EL (cell line): ENCODE data around the gene FLYWCH2.
"Not testable (repeated sequence)": the region's sequence is repeated elsewhere in the genome, so short reads cannot be mapped to it uniquely, and the experiment has no call there.

Source experiments
- DNase-seq: peaks from one replicate; pipeline ENCODE4 v3.0.0-alpha.2; 2016

Gene FLYWCH2

DNA sequence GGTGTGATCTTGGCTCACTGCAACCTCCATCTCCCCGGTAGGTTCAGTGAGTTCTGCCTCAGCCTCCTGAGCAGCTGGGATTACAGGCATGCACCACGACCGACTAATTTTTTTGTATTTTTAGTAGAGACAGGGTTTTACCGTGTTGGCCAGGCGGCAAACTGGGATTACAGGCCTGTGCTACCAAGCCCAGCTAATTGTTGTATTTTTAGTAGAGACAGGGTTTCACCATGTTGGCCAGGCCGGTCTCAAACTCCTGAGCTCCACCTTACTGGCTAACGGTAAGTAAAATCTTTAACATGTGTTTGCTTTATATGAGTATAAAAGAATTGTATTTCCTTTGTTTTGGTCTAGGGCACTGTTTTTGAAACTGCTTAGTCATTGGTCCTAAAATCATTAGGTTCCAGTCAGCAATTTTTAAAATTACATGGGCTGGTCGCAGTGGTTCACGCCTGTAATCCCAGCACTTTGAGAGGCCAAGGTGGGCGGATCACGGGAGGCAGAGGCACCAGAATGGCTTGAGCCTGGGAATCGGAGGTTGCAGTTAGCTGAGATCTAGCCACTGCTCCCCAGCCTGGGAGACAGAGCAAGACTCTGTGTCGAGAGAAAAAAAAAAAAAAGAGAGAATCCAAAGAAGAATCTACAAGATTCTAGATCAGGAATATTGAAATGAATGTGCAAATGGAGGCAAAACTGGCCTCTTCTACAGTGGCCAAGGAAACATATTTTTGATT, 32.3 kb downstream of the FLYWCH2 start:
- no peak for DNase-seq

DNA sequence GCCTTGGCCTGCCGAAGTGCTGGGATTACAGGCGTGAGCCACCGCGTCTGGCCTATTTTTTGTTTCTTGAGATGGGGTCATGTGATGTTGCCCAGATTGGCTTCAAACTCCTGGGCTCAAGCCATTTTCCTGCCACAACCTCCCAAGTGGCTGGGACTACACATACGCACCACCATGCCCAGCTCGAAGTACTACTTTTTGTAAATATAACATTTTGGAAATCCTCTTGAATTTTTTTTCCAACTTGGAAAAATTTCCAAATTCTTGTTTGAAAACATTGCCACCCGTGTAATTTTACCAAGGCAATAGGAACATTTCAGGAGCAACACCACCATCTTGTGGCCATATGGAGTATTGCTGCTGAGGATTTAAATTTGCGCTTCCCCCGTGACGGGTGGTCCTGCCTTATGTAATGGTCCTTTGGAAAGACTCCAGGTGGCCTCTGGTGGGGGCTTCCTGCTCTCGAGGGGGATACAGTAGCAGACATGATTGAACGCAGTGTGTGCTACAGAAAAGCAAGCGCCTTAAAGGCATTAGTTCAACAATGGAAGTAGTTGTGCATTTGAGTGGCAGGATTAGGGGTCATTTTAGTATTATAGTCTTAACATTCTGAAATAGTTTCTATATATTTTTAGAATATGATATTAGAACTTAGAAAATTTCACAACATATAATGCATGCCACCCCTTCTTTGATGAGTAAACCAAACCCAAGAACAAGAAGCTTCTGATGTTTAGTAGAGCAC, 36.7 kb downstream of the FLYWCH2 start:
- peak; percentile 63 for DNase-seq

DNA sequence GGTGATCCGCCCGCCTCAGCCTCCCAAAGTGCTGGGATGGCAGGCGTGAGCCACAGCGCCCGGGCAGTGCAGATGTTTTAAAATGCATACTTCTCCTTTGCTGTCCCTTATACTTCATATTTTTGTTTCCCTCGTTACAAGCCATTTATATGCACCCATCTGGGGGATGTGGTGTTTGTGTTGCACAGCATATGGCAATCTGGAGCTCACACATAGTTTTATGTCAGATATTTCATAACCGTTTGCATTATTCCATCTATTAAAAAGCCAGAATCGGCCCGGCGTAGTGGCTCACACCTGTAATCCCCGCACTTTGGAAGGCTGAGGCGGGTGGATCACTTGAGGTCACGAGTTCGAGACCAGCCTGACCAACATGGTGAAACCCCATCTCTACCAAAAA, 40.5 kb downstream of the FLYWCH2 start:
- no peak for DNase-seq

DNA sequence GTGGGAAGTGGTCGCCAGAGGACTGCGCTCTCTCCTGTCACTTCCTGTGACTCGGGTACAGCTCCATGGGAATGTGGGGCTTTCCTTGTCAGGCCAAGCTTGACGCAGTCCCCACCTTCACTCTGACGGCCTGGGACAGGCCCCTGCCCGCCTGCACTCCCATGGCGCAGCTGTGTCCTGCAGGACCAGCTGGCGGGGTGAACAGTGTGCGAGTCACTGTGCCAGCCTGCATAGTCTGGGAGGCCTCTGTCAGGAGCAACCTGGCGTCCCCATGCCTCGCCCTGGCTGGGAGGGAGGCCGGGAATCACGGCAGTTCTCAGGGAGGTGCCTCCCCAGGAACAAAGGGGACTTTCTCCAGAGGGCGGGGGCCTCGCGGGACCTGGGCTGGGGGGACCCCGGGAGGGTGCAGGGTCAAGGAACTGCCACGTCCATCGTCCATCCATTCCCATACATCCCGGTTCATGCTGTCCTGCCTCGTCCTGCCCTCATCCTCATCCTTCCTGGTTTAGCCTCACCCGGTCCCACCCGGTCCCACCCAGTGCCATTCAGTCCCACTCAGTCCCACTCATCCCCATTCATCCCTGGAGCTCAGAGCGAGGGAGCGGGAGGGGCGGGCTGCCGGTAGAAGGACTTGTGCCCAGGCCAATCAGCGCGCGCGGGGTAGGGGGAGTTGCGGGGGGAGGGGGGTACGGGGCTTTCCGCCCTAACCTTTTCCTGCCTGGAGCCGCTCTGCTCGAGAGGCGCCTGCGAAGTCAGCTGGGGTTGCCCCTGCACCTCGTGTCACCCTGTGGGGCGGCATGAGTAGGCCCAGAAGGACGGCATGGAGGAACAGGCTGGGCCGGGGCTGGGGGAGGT, 42.1 kb downstream of the FLYWCH2 start:
- DNase-seq = no peak

DNA sequence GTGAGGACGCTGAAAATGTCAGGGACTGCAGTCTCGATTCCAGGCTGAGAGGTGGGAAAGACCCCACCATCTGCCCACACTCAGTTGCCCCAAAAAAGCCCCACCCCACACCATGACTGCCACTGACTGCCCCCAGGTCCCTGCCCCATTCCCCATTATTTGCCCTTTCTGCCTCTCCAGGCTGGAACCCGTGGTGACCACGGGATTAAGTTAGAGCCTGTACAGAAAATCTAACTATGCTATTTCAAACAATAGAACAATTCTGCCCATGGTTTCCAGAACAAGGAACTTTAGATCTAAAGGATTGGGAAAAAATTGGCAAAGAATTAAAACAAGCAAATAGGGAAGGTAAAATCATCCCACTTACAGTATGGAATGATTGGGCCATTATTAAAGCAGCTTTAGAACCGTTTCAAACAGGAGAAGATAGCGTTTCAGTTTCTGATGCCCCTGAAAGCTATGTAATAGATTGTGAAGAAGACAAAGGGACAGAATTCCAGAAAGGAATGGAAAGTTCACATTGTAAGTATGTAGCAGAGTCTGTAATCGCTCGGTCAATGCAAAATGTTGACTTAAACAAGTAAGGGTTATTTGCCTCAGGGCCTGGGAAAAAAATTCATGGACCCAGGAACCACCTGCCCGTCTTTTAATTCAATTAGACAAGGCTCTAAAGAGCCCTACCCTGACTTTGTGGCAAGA, 43.1 kb downstream of the FLYWCH2 start:
- no peak for DNase-seq

DNA sequence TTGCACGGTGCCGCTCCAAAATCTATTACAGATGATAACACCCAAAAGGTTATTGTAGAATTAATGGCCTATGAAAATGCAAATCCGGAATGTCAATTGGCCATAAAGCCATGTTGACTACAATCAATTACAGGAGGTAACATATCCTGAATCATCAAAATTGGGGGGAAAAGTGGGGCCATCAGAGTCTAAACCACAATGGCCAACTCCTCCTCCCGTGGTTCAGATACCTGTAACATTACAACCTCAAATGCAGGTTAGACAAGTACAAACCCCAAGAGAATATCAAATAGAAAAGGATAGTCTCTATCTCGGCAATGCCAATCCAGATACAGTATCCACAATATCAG, 43.6 kb downstream of the FLYWCH2 start:
- no peak for DNase-seq

DNA sequence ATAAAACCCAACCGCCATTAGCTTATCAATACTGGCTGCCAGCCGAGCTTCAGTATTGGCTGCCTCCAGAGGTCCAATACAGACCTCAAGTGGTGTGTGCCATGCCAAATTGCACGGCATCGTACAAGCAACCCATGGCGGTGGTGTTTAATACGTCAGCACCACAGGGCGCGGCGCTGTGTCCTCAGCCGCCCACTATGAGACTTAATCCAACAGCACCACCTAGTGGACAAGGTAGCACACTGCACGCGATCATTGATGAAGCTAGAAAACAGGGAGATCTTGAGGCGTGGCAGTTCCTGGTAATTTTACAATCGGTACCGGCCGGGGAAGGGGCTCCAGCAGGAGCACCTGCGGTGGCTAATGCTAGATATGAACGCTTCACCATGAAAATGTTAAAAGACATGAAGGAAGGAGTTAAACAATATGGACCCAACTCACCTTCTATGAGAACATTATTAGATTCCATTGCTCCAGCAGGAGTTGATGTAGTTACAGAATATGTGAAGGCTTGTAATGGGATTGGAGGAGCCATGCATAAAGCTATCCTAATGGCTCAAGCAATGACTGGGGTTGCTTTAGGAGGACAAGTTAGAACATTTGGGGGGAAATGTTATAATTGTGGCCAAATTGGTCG, 44.1 kb downstream of the FLYWCH2 start:
- DNase-seq = peak; percentile 85

DNA sequence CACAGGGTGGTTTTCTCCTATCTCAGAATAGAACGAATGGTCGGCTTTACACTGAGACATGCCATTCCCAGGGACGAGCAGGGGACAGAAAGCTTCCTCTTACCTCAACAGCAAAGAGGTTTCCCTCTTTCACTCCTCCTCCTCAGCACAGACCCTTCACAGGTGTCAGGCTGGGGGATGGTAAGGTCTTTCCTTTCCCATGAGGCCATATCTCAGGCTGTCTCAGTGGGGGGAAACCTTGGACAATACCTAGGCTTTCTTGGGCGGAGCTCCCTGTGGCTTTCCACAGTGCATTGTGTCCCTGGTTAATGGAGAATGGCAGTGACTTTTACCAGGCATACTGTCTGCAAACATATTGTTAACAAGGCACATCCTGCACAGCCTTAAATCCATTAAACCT, 45.1 kb downstream of the FLYWCH2 start:
- DNase-seq = not testable (repeated sequence)

DNA sequence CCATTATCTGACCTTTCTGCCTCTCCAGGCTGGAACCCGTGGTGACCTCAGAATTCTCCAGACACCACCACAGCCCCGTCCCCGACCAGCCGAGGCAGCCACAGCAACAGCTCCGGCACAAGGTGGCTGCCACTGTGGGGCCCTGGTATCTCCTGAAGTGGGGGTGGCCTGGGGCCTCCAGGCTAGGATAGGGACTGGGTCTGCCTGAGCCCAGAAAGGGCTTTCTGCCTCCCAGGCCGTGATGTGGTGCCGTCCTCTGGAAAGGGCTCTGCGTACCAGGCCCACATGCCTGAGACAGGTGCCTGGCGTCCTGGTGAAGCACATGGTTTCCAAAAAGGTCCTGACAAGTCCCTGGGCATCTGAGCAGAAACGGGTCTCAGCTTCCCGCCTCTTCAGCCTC, 45.8 kb downstream of the FLYWCH2 start:
- no peak for DNase-seq

DNA sequence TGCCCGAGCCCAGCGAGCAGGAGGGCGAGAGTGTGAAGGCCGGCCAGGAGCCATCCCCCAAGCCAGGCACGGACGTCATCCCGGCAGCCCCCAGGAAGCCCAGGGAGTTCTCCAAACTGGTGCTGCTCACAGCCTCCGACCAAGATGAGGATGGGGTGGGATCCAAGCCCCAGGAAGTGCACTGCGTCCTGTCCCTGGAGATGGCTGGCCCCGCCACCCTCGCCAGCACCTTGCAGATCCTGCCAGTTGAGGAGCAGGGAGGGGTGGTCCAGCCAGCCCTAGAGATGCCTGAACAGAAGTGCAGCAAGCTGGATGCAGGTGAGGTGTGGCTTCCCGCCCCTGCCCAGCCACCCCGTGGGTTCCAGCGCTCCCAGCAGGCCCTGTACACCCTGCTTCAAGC, 46.7 kb downstream of the FLYWCH2 start:
- DNase-seq = no peak

DNA sequence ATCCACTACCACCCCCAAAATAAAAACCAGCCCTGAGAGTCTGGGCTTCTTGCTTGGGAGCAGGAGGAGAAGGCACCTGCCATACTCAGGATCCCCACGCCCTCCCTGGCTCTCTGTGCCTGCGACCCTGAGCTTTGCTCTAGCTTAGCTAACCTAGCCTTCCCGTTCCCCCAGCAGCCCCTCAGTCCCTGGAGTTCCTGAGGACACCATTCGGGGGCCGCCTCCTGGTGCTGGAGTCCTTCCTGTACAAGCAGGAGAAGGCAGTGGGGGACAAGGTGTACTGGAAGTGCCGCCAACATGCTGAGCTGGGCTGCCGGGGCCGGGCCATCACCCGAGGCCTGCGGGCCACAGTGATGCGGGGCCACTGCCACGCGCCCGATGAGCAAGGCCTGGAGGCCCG, 47.2 kb downstream of the FLYWCH2 start:
- DNase-seq = no peak

DNA sequence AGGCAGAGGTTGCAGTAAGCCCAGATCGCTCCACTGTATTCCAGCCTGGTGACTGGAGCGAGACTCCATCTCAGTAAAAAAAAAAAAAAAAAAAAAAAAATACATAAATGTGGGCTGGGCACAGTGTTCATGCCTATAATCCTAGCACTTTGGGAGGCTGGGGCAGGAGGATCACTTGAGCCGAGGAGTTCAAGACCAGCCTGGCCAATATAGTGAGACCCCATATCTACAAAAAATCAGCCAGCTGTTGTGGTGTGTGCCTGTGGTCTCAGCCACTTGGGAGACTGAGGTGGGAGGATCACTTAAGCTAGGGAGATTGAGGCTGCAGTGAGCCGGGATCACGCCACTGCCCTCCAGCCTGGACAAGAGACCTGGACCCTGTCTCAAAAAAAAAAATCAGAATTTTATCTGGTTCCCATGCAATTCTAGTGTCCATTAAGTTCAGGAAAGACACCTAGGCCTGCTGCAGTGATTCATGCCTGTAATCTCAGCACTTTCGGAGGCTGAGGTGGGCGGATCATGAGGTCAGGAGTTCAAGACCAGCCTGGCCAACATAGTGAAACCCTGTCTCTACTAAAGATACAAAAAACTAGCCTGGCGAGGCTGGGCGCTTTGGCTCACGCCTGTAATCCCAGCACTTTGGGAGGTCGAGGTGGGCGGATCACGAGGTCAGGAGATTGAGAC, 48.4 kb downstream of the FLYWCH2 start:
- not testable (repeated sequence) for DNase-seq

DNA sequence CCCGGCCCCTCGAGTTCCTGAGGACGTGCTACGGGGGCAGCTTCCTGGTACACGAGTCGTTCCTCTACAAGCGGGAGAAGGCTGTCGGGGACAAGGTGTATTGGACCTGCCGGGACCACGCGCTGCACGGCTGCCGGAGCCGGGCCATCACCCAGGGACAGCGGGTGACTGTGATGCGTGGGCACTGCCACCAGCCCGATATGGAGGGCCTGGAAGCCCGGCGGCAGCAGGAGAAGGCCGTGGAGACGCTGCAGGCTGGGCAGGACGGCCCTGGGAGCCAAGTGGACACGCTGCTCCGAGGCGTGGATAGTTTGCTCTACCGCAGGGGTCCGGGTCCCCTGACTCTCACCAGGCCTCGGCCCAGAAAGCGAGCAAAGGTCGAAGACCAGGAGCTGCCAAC, 50.1 kb downstream of the FLYWCH2 start:
- DNase-seq = no peak

DNA sequence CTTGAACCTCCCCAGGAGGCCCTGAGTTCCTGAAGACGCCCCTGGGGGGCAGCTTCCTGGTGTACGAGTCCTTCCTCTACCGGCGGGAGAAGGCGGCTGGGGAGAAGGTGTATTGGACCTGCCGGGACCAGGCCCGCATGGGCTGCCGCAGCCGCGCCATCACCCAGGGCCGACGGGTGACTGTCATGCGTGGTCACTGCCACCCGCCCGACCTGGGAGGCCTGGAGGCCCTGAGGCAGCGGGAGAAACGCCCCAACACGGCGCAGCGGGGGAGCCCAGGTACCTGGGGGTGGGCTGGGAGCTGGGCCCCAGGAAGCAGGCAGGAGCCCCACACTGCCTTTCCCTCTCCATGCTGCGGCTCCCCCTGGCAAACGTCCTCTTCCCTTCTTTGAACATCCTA, 50.7 kb downstream of the FLYWCH2 start:
- no peak for DNase-seq

DNA sequence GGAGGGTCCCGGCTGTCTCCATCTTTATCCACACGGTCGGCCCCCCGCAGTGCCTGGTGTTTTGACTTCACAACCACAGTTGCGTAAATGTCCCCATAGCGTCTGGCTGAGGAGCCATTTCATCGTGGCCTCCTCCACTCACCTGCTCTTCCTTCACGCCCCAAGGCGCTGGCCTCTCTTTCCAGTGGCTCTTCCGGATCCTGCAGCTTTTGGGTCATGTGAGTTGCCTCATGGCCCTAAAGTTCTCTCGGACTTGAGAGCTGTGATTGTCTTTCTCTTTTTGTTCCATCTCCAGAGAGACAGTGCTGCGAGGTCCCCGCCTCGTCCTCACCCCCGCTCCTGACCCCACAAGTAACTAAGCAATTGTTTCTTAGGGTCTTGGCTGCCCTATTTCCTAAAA, 51.4 kb downstream of the FLYWCH2 start:
- DNase-seq = no peak

DNA sequence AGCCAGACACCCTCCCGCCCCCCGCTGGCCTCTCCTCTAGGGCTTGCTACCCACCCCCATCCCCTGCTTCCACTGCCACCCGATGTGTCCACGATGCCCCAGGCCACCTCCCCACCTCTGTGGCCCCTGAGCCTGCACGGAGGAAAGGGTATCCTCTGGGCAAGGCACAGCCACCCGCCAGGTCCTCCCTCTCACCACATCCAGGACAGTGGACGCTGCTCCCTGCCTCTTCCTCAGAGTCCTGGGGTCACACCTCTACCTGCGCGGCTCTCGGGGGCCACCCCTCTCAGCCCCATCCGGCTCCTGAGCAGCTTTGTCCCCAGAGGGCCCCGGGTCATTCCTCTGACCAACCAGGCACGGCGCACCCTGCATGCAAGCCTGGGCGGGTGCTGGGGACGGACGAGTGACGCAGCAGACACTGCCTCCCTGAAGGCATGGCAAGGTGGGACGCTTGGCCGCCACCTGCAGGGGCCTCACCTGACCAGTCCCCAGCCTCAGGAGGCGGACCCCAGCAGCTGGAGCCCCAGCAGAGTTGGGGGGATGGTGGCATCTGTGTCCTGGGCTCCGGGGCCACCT, 53.5 kb downstream of the FLYWCH2 start:
- DNase-seq = no peak

DNA sequence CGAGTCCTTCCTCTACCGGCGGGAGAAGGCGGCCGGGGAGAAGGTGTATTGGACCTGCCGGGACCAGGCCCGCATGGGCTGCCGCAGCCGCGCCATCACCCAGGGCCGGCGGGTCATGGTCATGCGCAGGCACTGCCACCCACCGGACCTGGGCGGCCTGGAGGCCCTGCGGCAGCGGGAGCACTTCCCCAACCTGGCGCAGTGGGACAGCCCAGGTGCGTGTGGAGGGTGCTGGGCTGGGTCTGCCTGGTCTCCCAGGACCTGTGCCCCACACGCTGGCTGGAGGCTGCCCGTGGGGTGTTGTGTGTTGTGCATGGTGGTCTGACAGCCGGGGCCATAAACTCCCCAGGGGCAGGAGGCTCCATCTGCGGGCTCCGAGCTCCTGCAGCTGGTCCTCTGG, 54.2 kb downstream of the FLYWCH2 start:
- DNase-seq = no peak

DNA sequence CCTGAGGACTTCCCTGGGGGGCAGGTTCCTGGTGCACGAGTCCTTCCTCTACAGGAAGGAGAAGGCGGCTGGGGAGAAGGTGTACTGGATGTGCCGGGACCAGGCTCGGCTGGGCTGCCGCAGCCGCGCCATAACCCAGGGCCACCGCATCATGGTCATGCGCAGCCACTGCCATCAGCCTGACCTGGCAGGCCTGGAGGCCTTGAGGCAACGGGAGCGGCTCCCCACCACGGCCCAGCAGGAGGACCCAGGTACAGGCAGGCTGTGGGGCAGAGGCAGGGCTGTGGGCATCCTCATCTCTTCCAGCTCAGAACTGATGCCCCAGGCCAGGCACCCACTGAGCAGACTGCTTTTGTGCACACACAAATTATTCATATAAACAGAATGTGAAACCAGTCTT, 55.2 kb downstream of the FLYWCH2 start:
- DNase-seq = no peak

DNA sequence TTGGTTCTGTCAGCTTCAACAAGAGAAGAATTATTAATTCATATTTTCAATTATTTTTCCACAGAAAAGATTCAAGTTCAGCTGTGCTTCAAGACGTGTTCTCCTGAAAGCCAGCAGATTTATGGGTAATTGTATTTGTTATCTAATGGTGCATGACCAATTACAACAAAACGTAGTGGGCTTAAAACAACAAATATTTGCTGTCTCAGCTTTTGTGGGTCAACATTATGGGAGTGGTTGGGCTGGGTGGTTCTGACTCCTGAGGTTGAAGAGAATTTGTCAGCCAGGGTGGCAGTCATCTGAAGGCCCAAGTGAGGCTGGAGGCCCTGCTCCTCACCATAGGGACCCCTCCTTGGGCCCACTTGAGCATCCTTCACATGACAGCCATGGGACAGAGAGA, 57.0 kb downstream of the FLYWCH2 start:
- no peak for DNase-seq

DNA sequence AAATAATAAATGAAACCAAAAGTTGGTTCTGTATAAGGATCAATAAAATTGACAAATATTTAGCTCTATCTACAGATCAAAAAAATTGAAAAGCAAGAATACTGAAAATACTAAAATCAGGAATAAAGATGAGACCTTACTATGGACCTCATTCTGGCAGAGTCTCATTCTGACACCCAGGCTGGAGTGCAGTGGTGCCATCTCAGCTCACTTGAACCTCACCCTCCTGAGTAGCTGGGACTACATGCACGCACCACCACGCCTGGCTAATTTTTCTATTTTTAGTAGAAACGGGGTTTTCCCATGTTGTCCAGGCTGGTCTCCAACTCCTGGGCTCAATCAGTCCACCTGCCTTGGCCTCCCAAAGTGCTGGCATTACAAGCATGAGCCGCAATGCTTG, 59.0 kb downstream of the FLYWCH2 start:
- no peak for DNase-seq

DNA sequence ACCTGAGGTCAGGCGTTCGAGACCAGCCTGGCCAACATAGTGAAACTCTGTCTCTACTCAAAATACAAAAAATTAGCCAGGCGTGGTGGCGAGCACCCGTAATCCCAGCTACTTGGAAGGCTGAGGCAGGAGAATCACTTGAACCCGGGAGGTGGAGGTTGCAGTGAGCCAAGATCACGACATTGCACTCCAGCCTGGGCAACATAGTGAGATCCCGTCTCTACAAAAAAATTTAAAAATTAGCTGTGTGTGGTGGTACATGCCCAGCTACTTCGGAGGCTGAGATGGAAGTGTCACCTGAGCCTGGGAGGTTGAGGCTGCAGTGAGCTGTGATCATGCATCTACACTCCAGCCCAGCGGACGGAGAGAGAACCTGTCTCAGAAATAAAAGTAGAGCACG, 60.7 kb downstream of the FLYWCH2 start:
- not testable (repeated sequence) for DNase-seq

DNA sequence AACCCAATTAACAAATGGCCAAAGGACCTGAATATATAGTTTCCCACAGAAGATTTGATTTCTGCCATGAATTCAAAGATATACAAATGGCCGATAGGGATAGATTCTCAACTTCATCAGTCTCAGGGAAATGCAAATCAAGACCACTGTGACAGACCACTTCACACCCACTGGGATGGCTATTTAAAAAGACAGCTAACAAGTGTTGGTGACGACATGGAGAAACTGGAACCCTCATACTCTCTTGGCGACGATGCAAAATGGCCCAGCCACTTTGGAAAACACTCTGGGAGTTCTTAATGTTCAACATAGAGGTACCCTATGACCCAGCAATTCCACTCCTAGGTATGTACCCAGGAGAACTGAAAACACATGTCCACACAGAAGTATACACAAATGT, 63.6 kb downstream of the FLYWCH2 start:
- DNase-seq = no peak
